Measurements from ENCODE around the gene STK39.

- TF ChIP-seq, protein P1, sequence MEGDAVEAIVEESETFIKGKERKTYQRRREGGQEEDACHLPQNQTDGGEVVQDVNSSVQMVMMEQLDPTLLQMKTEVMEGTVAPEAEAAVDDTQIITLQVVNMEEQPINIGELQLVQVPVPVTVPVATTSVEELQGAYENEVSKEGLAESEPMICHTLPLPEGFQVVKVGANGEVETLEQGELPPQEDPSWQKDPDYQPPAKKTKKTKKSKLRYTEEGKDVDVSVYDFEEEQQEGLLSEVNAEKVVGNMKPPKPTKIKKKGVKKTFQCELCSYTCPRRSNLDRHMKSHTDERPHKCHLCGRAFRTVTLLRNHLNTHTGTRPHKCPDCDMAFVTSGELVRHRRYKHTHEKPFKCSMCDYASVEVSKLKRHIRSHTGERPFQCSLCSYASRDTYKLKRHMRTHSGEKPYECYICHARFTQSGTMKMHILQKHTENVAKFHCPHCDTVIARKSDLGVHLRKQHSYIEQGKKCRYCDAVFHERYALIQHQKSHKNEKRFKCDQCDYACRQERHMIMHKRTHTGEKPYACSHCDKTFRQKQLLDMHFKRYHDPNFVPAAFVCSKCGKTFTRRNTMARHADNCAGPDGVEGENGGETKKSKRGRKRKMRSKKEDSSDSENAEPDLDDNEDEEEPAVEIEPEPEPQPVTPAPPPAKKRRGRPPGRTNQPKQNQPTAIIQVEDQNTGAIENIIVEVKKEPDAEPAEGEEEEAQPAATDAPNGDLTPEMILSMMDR (IDR thresholded peaks at IDR 0.05) = no peak
- no peak for TF ChIP-seq POLR2A (IDR thresholded peaks at IDR 0.05)
These were observed 43.0 kb upstream of the STK39 start for GRCh38 chr2:168290391-168290790.

Data from heart left ventricle (tissue), 13 donors.